HG03064 (cell line): ENCODE data around the gene GLIS2.

ENCODE experiments used
- ATAC-seq: cut with Tn5 transposase; IDR thresholded peaks from one replicate; pipeline ENCODE4 v1.9.1; 2021; ENCODE audit warnings: low read depth; ENCODE audit not compliant: unreplicated experiment

GLIS2 gene

GRCh38 chr16:4366016-4366415 is 50.1 kb downstream of the GLIS2 start:
- no peak for ATAC-seq

GRCh38 chr16:4367393-4367856 is 51.6 kb downstream of the GLIS2 start:
- no peak for ATAC-seq

GRCh38 chr16:4369007-4369733 is 53.3 kb downstream of the GLIS2 start:
- ATAC-seq = no peak

DNA sequence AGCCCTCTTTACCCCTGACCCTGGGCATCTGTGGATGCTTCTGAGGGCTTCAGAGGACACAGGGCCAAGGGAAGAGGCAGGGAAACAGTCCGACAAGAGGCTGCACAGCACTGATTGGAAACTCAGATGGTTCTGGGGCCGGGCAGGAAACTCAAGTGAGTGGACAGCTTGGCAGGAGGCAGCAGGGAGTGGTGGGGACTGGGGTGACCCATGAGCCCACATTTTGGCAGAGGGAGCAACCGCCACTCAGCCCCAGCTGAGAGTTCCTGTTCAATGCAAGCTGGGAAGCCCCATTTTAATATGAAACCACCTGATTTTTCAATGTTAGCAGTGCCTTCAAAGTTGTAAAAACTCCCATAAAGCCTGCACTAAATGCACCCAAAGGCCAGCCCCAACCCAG is 54.3 kb downstream of the GLIS2 start:
- ATAC-seq = no peak

DNA sequence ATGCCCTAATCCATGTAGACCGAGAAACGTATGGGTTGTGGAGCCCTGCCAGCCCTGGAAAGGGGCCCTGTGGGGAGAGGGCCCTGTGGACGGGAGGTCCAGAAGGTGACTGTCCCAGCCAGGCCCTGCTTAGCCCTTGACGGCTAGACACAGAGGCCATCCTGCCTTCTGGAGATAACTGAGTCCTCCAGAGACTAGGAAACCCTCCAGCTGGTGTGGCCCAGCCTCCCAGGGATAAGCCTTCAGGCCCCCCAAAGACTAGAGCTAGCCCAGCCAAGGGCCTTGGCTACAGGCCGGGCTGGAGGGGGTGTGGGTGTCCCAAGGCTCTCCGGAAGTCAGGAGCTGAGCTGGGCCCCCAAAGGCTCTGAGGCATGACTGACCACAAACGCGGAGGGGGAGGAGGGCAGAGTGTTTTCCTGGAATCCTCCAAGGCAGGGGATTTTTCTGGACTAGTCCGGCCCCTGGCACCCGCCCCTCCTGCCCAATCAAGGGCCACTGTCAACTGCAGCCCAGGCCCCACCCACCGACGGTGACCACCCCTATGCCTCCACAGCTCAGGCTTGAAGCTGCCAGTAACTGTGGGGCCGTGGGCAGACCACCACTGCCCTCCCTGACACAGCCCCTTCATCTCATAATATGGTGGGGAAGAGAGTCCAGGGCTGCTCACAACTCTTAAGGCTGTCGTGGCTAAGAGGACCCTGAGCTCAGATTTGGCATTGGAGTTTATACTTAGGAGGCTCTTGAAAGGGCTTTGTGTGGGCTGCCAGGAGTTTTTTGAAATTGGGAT is 54.9 kb downstream of the GLIS2 start:
- ATAC-seq = no peak

GRCh38 chr16:4371357-4372000 is 55.6 kb downstream of the GLIS2 start, which contains the start of gene VASN:
Gene VASN (plus strand): TSS chr16:4371848. CDS start chr16:4380878, 9,030 bp downstream.
- no peak for ATAC-seq

DNA sequence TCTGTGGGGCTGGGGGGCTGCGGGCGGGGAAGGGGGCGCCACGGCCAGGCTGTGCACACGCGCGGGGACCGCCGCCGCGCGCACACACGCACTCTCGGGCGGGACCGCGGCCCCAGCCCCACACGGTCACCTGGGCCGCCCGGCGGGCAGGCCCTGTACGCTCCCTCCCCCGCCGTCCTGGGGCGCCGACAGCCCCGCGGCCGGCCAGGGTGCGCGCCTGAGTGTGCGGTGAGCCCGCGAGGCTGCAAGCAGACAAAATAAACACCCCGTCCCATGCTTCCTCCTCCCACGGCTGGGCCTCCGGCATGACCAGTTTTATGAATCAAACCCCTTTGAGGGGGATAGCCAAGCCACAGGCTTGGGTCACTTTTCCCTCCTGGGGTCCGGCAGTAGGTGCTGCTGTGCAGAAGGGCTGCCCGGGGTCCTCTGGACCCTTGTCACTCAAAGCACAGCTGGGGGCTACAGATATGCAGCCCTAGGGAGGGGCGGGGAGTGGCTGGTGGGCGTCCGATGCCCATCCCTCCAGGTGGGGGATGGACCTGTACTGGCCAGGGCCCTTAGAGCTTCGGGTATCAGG is 56.2 kb downstream of the GLIS2 start:
- no peak for ATAC-seq

DNA sequence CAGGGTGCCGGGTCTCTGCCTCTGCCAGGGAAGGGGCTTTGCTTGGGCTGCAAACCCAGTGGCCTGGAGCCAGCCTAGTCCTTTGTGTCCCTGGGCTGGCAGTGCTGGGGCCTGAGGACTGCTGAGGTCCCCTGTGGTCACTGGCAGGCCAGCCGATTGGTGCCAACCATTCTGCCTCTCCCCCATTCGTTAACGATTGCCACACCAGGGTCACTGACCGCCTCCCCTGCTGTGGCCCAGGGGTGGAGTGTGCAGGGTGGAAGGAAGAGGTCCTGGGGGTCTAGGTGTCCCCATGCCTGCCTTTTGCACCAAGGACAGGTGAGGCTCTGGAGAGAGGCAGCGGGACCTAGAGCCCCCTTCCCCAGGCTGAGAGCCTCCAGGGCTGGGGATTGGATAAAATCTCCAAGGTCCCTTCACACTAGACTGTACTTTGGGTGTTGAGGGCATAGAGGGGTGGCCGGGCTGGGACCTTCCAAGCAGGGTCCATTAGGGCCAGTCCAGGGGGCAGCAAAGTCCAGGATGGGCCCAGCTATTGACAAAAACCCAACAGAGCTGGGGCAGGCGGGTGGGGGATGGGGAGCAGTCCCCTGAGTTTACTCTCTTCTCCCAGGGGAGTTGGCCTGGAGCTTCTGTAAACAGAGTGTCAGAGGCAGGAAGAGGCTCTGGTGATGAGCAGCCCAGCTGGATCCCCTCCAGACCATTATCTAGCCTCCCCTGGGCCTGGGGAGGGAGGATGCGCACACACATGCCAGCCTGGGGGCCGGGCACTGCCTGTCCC is 56.9 kb downstream of the GLIS2 start:
- ATAC-seq = no peak

GRCh38 chr16:4373356-4373908 is 57.6 kb downstream of the GLIS2 start:
- no peak for ATAC-seq

GRCh38 chr16:4373909-4374742 is 58.3 kb downstream of the GLIS2 start:
- no peak for ATAC-seq

- no peak for ATAC-seq
These were observed 59.9 kb downstream of the GLIS2 start for GRCh38 chr16:4375717-4376116.

DNA sequence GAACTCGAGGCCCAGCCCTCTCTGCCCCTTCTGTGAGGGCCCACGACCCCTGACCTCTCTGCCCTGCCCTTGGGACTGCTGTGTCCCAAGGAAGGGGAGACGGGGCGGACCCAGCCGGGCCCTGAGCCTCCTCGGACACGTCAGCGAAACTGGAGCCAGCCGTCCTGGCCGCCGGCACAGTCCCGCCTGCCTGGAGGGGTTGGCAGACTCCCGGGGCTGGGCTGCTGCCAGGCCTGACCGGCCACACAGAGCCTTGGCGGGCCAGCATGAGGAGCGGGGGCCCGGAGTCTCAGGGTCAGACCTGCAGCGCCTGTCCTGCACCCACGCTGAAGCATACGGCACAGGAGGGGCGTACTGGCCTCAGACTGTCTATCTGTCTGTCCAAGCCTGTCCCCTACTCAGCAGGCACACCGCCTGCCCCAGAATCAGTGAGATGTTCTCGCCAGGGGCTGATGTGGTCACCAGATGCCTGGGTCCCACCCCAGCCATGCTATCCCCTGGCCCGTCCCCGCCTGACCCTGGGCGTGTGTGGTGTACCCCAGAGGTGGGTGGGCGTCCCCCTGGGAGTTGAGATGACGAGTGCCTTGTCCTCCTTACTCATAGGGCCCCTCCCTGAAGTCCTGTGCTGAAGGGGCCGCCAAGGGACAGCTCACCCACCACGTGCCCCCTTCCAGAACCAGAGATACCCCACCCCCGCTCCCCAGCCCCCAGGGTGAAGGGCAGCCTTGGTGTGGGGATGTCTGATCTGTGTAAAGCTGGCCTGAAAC is 60.4 kb downstream of the GLIS2 start:
- no peak for ATAC-seq

GRCh38 chr16:4376893-4377572 is 61.2 kb downstream of the GLIS2 start:
- ATAC-seq = no peak

- ATAC-seq = no peak
These were observed 61.8 kb downstream of the GLIS2 start for GRCh38 chr16:4377573-4378154.

- ATAC-seq = no peak
These were observed 62.3 kb downstream of the GLIS2 start for GRCh38 chr16:4378161-4378666.

GRCh38 chr16:4378999-4379690 is 63.3 kb downstream of the GLIS2 start:
- no peak for ATAC-seq
